ENCODE data around the gene PTPN21.

The PTPN21 gene

GRCh38 chr14:88478931-88479330 is 75.9 kb downstream of the PTPN21 start:
- no peak for TF ChIP-seq GLIS3 (CRISPR knock-in tag; IDR thresholded peaks at IDR 0.05)
- TF ChIP-seq ZFP30 (CRISPR knock-in tag; IDR thresholded peaks at IDR 0.05) = no peak
- no peak for TF ChIP-seq TCF4 (CRISPR knock-in tag; IDR thresholded peaks at IDR 0.05; ENCODE audit: borderline replicate concordance)
- TF ChIP-seq ZNF8 (CRISPR knock-in tag; IDR thresholded peaks at IDR 0.05) = no peak
- TF ChIP-seq RARB (CRISPR knock-in tag; IDR thresholded peaks at IDR 0.05) = no peak
- TF ChIP-seq ZC3H10 (CRISPR knock-in tag; IDR thresholded peaks at IDR 0.05) = no peak
- no peak for TF ChIP-seq PATZ1 (CRISPR knock-in tag; IDR thresholded peaks at IDR 0.05; ENCODE audit: borderline replicate concordance)
- no peak for TF ChIP-seq ZNF70 (CRISPR knock-in tag; IDR thresholded peaks at IDR 0.05)
- TF ChIP-seq, protein P1, sequence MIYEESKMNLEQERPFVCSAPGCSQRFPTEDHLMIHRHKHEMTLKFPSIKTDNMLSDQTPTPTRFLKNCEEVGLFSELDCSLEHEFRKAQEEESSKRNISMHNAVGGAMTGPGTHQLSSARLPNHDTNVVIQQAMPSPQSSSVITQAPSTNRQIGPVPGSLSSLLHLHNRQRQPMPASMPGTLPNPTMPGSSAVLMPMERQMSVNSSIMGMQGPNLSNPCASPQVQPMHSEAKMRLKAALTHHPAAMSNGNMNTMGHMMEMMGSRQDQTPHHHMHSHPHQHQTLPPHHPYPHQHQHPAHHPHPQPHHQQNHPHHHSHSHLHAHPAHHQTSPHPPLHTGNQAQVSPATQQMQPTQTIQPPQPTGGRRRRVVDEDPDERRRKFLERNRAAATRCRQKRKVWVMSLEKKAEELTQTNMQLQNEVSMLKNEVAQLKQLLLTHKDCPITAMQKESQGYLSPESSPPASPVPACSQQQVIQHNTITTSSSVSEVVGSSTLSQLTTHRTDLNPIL (CRISPR knock-in tag; IDR thresholded peaks at IDR 0.05; ENCODE audit: low read depth) = no peak
- TF ChIP-seq, protein P2, sequence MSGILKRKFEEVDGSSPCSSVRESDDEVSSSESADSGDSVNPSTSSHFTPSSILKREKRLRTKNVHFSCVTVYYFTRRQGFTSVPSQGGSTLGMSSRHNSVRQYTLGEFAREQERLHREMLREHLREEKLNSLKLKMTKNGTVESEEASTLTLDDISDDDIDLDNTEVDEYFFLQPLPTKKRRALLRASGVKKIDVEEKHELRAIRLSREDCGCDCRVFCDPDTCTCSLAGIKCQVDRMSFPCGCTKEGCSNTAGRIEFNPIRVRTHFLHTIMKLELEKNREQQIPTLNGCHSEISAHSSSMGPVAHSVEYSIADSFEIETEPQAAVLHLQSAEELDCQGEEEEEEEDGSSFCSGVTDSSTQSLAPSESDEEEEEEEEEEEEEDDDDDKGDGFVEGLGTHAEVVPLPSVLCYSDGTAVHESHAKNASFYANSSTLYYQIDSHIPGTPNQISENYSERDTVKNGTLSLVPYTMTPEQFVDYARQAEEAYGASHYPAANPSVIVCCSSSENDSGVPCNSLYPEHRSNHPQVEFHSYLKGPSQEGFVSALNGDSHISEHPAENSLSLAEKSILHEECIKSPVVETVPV (CRISPR knock-in tag; IDR thresholded peaks at IDR 0.05) = no peak
- no peak for TF ChIP-seq CSDC2 (CRISPR knock-in tag; IDR thresholded peaks at IDR 0.05)
- no peak for TF ChIP-seq ISL1 (CRISPR knock-in tag; IDR thresholded peaks at IDR 0.05)
- TF ChIP-seq, protein P3, sequence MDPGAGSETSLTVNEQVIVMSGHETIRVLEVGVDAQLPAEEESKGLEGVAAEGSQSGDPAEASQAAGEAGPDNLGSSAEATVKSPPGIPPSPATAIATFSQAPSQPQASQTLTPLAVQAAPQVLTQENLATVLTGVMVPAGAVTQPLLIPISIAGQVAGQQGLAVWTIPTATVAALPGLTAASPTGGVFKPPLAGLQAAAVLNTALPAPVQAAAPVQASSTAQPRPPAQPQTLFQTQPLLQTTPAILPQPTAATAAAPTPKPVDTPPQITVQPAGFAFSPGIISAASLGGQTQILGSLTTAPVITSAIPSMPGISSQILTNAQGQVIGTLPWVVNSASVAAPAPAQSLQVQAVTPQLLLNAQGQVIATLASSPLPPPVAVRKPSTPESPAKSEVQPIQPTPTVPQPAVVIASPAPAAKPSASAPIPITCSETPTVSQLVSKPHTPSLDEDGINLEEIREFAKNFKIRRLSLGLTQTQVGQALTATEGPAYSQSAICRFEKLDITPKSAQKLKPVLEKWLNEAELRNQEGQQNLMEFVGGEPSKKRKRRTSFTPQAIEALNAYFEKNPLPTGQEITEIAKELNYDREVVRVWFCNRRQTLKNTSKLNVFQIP (CRISPR knock-in tag; IDR thresholded peaks at IDR 0.05; ENCODE audit: borderline replicate concordance, low read depth) = no peak
- TF ChIP-seq TOX (CRISPR knock-in tag; IDR thresholded peaks at IDR 0.05; ENCODE audit: borderline replicate concordance) = no peak
- TF ChIP-seq, protein P4, sequence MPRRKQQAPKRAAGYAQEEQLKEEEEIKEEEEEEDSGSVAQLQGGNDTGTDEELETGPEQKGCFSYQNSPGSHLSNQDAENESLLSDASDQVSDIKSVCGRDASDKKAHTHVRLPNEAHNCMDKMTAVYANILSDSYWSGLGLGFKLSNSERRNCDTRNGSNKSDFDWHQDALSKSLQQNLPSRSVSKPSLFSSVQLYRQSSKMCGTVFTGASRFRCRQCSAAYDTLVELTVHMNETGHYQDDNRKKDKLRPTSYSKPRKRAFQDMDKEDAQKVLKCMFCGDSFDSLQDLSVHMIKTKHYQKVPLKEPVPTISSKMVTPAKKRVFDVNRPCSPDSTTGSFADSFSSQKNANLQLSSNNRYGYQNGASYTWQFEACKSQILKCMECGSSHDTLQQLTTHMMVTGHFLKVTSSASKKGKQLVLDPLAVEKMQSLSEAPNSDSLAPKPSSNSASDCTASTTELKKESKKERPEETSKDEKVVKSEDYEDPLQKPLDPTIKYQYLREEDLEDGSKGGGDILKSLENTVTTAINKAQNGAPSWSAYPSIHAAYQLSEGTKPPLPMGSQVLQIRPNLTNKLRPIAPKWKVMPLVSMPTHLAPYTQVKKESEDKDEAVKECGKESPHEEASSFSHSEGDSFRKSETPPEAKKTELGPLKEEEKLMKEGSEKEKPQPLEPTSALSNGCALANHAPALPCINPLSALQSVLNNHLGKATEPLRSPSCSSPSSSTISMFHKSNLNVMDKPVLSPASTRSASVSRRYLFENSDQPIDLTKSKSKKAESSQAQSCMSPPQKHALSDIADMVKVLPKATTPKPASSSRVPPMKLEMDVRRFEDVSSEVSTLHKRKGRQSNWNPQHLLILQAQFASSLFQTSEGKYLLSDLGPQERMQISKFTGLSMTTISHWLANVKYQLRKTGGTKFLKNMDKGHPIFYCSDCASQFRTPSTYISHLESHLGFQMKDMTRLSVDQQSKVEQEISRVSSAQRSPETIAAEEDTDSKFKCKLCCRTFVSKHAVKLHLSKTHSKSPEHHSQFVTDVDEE (CRISPR knock-in tag; IDR thresholded peaks at IDR 0.05) = no peak
- no peak for TF ChIP-seq BACH2 (CRISPR knock-in tag; IDR thresholded peaks at IDR 0.05; ENCODE audit: borderline replicate concordance)
- no peak for ATAC-seq

- ATAC-seq = no peak
- no peak for TF ChIP-seq RARB (CRISPR knock-in tag; IDR thresholded peaks at IDR 0.05)
- TF ChIP-seq ZFP30 (CRISPR knock-in tag; IDR thresholded peaks at IDR 0.05) = no peak
- no peak for TF ChIP-seq ZC3H10 (CRISPR knock-in tag; IDR thresholded peaks at IDR 0.05)
- no peak for TF ChIP-seq CSDC2 (CRISPR knock-in tag; IDR thresholded peaks at IDR 0.05)
- no peak for TF ChIP-seq ARNTL (CRISPR knock-in tag; IDR thresholded peaks at IDR 0.05; ENCODE audit: borderline replicate concordance, low read depth)
- TF ChIP-seq, protein P3 (CRISPR knock-in tag; IDR thresholded peaks at IDR 0.05; ENCODE audit: borderline replicate concordance, low read depth) = no peak
- TF ChIP-seq ZFP3 (CRISPR knock-in tag; IDR thresholded peaks at IDR 0.05) = no peak
- TF ChIP-seq OSR1 (CRISPR knock-in tag; IDR thresholded peaks at IDR 0.05) = no peak
- no peak for TF ChIP-seq GLIS3 (CRISPR knock-in tag; IDR thresholded peaks at IDR 0.05)
- TF ChIP-seq PATZ1 (CRISPR knock-in tag; IDR thresholded peaks at IDR 0.05; ENCODE audit: borderline replicate concordance) = no peak
- TF ChIP-seq ZNF70 (CRISPR knock-in tag; IDR thresholded peaks at IDR 0.05) = no peak
- TF ChIP-seq, protein P4 (CRISPR knock-in tag; IDR thresholded peaks at IDR 0.05) = no peak
- no peak for TF ChIP-seq TOX (CRISPR knock-in tag; IDR thresholded peaks at IDR 0.05; ENCODE audit: borderline replicate concordance)
- TF ChIP-seq, protein P2 (CRISPR knock-in tag; IDR thresholded peaks at IDR 0.05) = no peak
- TF ChIP-seq ZNF8 (CRISPR knock-in tag; IDR thresholded peaks at IDR 0.05) = no peak
Observed at GRCh38 chr14:88477513-88478250, 77.1 kb downstream of the PTPN21 start.

Measured in SK-N-SH treated with all-trans-retinoic acid at 6 μM for 48 hours (cell line).